ENCODE measurements around the gene TMEM121. TPM values are rescaled to one million over a fixed set of nuclear protein-coding genes. Genes with fewer than 3 reads are reported as not detected.
"Not testable (repeated sequence)": the region's sequence is repeated elsewhere in the genome, so short reads cannot be mapped to it uniquely, and the experiment has no call there.

Gene TMEM121
- total and polyA plus RNA-seq, 2 donors (not counting 1 experiment from before 2014, with no cell fraction given): 0.99 to 3.7 TPM

- Mint-ChIP-seq H3K27ac (peak overlapping the region; percentile 97), H3K4me1 (peaks cover 46% of the 10 kb centered on the region), H3K4me3 (peak overlapping the region; percentile 61), H3K9me3 (ENCODE audit: insufficient read depth) (no peaks in the 10 kb centered on the region), H3K27me3 (no peaks in the 10 kb centered on the region)
- Histone ChIP-seq H3K79me2 (ENCODE audit: control insufficient read depth, insufficient read depth, low read length) (peaks cover 39% of the 10 kb centered on the region), H3K4me2 (replicated peaks; ENCODE audit: low read depth, low read length, poor library complexity, severe bottlenecking) (peak overlapping the region; percentile 54), H3K9me3 (ENCODE audit: control extremely low read depth in 1 of 3, control insufficient read depth in 2 of 3, insufficient read depth in 1 of 3, low read length in 2 of 3) (no peaks in the 10 kb centered on the region), H3K4me1 (ENCODE audit: control insufficient read depth in 2 of 2, insufficient read depth in 2 of 2, low read length in 2 of 2) (peaks cover 51 to 71% of the 10 kb centered on the region in 2 donors), H3K36me3 (replicated peaks in 1 of 2; ENCODE audit: control extremely low read depth in 1 of 2, control insufficient read depth in 1 of 2, extremely low read depth in 1 of 2, insufficient read depth in 2 of 2, low read length in 1 of 2) (peaks cover 0 to 3% of the 10 kb centered on the region in 2 experiments), H3K27me3 (replicated peaks in 1 of 4; ENCODE audit: control extremely low read depth in 1 of 4, control insufficient read depth in 3 of 4, insufficient read depth in 4 of 4, low read length in 3 of 4) (no peaks in the 10 kb centered on the region), H2AFZ (ENCODE audit: insufficient read depth, low read depth, low read length, poor library complexity, severe bottlenecking) (peak overlapping the region; percentile 33), H3K4me3 (ENCODE audit: control extremely low read depth in 1 of 5, extremely low read depth in 1 of 5, insufficient read depth in 1 of 5, low read depth in 2 of 5, low read length in 4 of 5) (peak overlapping the region in 1 of 5 experiments; percentile 14), H3K9ac (ENCODE audit: low read length) (peak overlapping the region; percentile 36), H3K27ac (ENCODE audit: low read length in 2 of 2) (peak overlapping the region; percentile 95 to 98), H4K20me1 (ENCODE audit: control insufficient read depth, insufficient read depth, low read length, poor library complexity, severe bottlenecking) (no peaks in the 10 kb centered on the region)
- no peak for ATAC-seq (ENCODE audit: low read depth)
- intact Hi-C loops (cut with micrococcal nuclease): no loop called here
- TF ChIP-seq EZH2 (IDR thresholded peaks at IDR 0.05; ENCODE audit: borderline replicate concordance, insufficient read depth, low read depth, low read length, poor library complexity, severe bottlenecking): no peak
- TF ChIP-seq, protein P1, sequence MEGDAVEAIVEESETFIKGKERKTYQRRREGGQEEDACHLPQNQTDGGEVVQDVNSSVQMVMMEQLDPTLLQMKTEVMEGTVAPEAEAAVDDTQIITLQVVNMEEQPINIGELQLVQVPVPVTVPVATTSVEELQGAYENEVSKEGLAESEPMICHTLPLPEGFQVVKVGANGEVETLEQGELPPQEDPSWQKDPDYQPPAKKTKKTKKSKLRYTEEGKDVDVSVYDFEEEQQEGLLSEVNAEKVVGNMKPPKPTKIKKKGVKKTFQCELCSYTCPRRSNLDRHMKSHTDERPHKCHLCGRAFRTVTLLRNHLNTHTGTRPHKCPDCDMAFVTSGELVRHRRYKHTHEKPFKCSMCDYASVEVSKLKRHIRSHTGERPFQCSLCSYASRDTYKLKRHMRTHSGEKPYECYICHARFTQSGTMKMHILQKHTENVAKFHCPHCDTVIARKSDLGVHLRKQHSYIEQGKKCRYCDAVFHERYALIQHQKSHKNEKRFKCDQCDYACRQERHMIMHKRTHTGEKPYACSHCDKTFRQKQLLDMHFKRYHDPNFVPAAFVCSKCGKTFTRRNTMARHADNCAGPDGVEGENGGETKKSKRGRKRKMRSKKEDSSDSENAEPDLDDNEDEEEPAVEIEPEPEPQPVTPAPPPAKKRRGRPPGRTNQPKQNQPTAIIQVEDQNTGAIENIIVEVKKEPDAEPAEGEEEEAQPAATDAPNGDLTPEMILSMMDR (IDR thresholded peaks at IDR 0.05): no peak
- 4% methylated on average over 13 of the region's 14 CpGs for WGBS (ENCODE audit: insufficient coverage)
- ChIA-PET CTCF (no interaction called here), POLR2A (interaction anchor here (1.1 kb wide), 1 partner anchor 284 kb away, joined by 7 read pairs; no protein-coding TSS in a partner anchor)
- DNase-seq: peak; percentile 76
These were observed 51.0 kb downstream of the TMEM121 start for GRCh38 chr14:105577314-105577861.

DNA sequence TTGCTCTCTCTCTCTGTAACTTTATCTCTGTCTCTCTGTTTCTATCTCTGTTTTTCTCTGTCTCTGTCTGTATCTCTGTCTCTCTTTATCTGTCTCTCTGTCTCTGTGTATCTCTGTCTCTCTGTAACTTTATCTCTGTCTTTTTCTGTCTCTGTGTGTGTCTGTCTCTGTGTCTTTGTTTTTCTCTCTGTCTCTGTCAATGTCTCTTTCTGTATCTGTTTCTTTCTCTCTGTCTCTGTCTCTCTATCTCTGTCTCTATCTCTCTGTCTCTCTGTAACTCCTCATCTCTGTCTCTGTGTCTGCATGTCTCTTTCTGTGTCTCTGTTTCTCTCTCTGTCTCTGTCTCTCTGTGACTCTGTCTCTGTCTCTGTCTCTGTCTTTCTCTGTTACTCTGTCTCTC is 51.7 kb downstream of the TMEM121 start:
- intact Hi-C loops (cut with micrococcal nuclease): no loop called here
- CTCF ChIA-PET: no interaction called here
- H3K9ac ChIP-seq (ENCODE audit: low read length): peak overlapping the region; percentile 36
- peaks cover 38% of the 10 kb centered on the region for H3K79me2 ChIP-seq (ENCODE audit: control insufficient read depth, insufficient read depth, low read length)
- H3K4me2 ChIP-seq (replicated peaks; ENCODE audit: low read depth, low read length, poor library complexity, severe bottlenecking): peak overlapping the region; percentile 54
- TF ChIP-seq EZH2 (IDR thresholded peaks at IDR 0.05; ENCODE audit: borderline replicate concordance, insufficient read depth, low read depth, low read length, poor library complexity, severe bottlenecking): no peak
- TF ChIP-seq, protein P1 (IDR thresholded peaks at IDR 0.05): no peak
- H3K4me1 Mint-ChIP-seq: peaks cover 50% of the 10 kb centered on the region
- DNase-seq (no peak), ATAC-seq (ENCODE audit: low read depth) (no peak)
- H3K9me3 Mint-ChIP-seq (ENCODE audit: insufficient read depth): no peaks in the 10 kb centered on the region
- peaks cover 0 to 3% of the 10 kb centered on the region in 2 experiments for H3K36me3 ChIP-seq (replicated peaks in 1 of 2; ENCODE audit: control extremely low read depth in 1 of 2, control insufficient read depth in 1 of 2, extremely low read depth in 1 of 2, insufficient read depth in 2 of 2, low read length in 1 of 2)
- H3K4me3 Mint-ChIP-seq: peak overlapping the region; percentile 47
- no peaks in the 10 kb centered on the region for H3K27me3 Mint-ChIP-seq
- H3K27me3 ChIP-seq (replicated peaks in 1 of 4; ENCODE audit: control extremely low read depth in 1 of 4, control insufficient read depth in 3 of 4, insufficient read depth in 4 of 4, low read length in 3 of 4): no peaks in the 10 kb centered on the region
- peak overlapping the region; percentile 95 to 98 for H3K27ac ChIP-seq (ENCODE audit: low read length in 2 of 2)
- peak overlapping the region; percentile 97 for H3K27ac Mint-ChIP-seq
- no peaks in the 10 kb centered on the region for H4K20me1 ChIP-seq (ENCODE audit: control insufficient read depth, insufficient read depth, low read length, poor library complexity, severe bottlenecking)
- peaks cover 56 to 71% of the 10 kb centered on the region in 2 donors for H3K4me1 ChIP-seq (ENCODE audit: control insufficient read depth in 2 of 2, insufficient read depth in 2 of 2, low read length in 2 of 2)
- H3K9me3 ChIP-seq (ENCODE audit: control extremely low read depth in 1 of 3, control insufficient read depth in 2 of 3, insufficient read depth in 1 of 3, low read length in 2 of 3): peaks cover 0 to 6% (median 0%) of the 10 kb centered on the region in 3 donors
- no peak overlapping the region for H3K4me3 ChIP-seq (ENCODE audit: control extremely low read depth in 1 of 5, extremely low read depth in 1 of 5, insufficient read depth in 1 of 5, low read depth in 2 of 5, low read length in 4 of 5)
- POLR2A ChIA-PET: interaction anchor here (1.1 kb wide), 1 partner anchor 283 kb away, joined by 7 read pairs; no protein-coding TSS in a partner anchor
- H2AFZ ChIP-seq (ENCODE audit: insufficient read depth, low read depth, low read length, poor library complexity, severe bottlenecking): no peak overlapping the region

DNA sequence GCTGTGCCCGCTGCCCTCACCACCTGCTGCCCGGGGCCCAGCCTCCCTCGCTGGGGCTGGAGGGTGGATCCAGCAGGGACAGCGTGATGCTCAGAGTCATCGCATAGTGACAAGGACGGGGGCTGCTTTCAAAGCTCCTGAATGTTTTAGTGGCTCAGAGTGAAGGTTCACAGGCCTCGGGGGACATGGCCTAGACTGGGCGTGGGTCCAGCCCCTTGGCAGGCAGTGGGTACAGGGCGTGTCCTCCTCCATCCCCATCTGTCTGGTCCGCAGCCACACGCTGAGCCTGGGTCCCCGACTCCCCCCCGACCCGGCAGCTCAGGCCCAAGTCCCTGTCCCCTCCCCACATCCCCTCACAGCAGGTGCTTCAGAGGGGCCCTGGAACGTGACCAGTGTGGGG is 52.8 kb downstream of the TMEM121 start:
- intact Hi-C loops (cut with micrococcal nuclease); H3K4me2 ChIP-seq (replicated peaks; ENCODE audit: low read depth, low read length, poor library complexity, severe bottlenecking); H3K9me3 ChIP-seq (ENCODE audit: control extremely low read depth in 1 of 3, control insufficient read depth in 2 of 3, insufficient read depth in 1 of 3, low read length in 2 of 3); H2AFZ ChIP-seq (ENCODE audit: insufficient read depth, low read depth, low read length, poor library complexity, severe bottlenecking); H3K27ac ChIP-seq (ENCODE audit: low read length in 2 of 2); H3K36me3 ChIP-seq (replicated peaks in 1 of 2; ENCODE audit: control extremely low read depth in 1 of 2, control insufficient read depth in 1 of 2, extremely low read depth in 1 of 2, insufficient read depth in 2 of 2, low read length in 1 of 2); H3K27ac Mint-ChIP-seq; H3K9me3 Mint-ChIP-seq (ENCODE audit: insufficient read depth); DNase-seq; H4K20me1 ChIP-seq (ENCODE audit: control insufficient read depth, insufficient read depth, low read length, poor library complexity, severe bottlenecking); H3K4me3 Mint-ChIP-seq; H3K27me3 ChIP-seq (replicated peaks in 1 of 4; ENCODE audit: control extremely low read depth in 1 of 4, control insufficient read depth in 3 of 4, insufficient read depth in 4 of 4, low read length in 3 of 4); H3K9ac ChIP-seq (ENCODE audit: low read length); H3K4me3 ChIP-seq (ENCODE audit: control extremely low read depth in 1 of 5, extremely low read depth in 1 of 5, insufficient read depth in 1 of 5, low read depth in 2 of 5, low read length in 4 of 5); H3K27me3 Mint-ChIP-seq; CTCF ChIA-PET; POLR2A ChIA-PET: not testable (repeated sequence)
- peaks cover 49 to 72% of the 10 kb centered on the region in 2 donors for H3K4me1 ChIP-seq (ENCODE audit: control insufficient read depth in 2 of 2, insufficient read depth in 2 of 2, low read length in 2 of 2)
- WGBS (ENCODE audit: insufficient coverage): no CpG with 5 or more reads among the region's 15 CpGs
- ATAC-seq (ENCODE audit: low read depth): peak; percentile 60
- H3K4me1 Mint-ChIP-seq: peaks cover 45% of the 10 kb centered on the region
- peaks cover 32% of the 10 kb centered on the region for H3K79me2 ChIP-seq (ENCODE audit: control insufficient read depth, insufficient read depth, low read length)
